HTR-8/SVneo (cell line): ENCODE measurements around the gene IRS2.

Experiments
- DNase-seq: peaks from one replicate; pipeline ENCODE4 v3.0.0; 2011; ENCODE audit warnings: low spot score, mixed read lengths; ENCODE audit not compliant: insufficient read length
- FAIRE-seq: peaks from 2 replicates; lab custom pipeline; 2011; peaks lifted over from hg19 to GRCh38; lab: Jason Lieb, UNC

IRS2 gene

DNA sequence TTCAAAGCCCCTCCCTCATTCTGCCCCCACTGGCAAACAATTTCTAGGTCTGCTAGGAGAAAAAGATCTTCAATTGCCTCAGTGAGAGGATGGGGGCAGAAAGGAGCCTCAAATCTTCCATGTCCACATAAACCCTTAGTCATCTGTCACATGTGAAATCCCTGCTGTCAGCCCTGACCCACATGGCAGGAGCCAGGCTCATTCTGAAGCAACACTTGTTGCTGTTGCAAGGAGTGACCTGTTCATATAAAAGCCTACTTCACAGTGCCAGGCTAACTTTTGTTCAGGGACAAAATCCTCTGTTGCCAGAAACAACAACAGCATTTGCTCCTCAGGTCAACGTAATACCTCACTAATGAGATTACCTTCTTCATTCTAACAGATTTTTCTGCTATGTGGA lies 70.5 kb downstream of the IRS2 start:
- FAIRE-seq (no peak), DNase-seq (no peak)

DNA sequence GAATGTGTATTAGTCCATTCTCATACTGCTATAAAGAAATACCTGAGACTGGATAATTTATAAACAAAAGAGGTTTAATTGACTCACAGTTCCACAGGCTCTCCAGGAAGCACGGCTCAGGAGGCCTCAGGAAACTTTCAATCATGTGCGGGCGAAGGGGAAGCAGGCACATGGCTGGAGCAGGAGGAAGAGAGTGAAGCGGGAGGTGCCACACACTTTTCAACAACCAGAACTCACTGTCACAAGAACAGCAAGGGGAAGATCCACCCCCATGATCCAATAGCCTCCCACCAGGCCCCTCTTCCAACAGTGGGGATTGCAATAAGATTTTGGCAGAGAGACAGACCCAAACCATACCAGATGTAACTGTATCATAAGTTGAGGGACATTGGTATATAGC lies 72.7 kb downstream of the IRS2 start:
- FAIRE-seq (no peak), DNase-seq (no peak)

GRCh38 chr13:109712124-109712722 lies 74.2 kb downstream of the IRS2 start:
- no peak for DNase-seq
- no peak for FAIRE-seq

DNA sequence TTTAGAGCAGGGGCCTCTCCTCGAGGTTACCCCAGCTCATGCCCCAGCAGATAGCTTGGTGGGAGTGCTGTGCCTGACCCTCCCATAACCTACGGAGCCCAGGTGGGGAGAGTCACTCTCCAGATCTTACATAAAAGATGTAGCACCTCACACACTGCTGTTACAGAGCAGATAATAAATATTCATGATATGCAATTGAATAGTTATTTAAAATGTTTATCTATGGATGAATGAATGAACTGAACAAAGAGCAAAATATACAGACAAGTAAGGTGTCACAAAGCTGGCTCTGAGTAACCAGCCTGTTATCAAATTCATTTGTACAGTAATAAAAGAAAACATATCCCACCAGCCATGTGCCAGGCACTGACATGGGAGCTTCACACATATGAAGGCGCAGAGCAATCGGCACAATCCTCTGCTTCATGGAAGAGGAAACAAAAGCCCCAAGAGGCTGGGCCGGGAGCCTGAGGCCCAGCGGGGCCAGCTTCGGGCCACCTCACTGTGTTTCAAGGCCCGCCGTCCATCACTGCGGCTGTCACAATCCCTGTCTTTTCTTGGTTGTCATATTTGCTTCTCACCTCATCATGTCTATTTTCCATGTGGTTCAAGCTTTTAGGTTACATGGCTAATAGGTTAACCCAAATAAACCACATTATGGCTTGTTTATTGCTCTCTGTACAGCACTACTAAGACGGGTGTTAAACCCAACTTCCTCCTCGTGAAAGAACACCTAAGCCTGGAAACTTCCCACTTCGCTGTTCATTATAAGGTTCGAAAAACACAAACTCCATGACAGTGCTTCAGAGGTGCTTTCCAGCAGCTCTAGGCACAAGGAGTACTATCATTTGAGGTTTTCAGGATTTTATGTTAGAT lies 78.4 kb downstream of the IRS2 start:
- no peak for DNase-seq
- FAIRE-seq, result no peak

DNA sequence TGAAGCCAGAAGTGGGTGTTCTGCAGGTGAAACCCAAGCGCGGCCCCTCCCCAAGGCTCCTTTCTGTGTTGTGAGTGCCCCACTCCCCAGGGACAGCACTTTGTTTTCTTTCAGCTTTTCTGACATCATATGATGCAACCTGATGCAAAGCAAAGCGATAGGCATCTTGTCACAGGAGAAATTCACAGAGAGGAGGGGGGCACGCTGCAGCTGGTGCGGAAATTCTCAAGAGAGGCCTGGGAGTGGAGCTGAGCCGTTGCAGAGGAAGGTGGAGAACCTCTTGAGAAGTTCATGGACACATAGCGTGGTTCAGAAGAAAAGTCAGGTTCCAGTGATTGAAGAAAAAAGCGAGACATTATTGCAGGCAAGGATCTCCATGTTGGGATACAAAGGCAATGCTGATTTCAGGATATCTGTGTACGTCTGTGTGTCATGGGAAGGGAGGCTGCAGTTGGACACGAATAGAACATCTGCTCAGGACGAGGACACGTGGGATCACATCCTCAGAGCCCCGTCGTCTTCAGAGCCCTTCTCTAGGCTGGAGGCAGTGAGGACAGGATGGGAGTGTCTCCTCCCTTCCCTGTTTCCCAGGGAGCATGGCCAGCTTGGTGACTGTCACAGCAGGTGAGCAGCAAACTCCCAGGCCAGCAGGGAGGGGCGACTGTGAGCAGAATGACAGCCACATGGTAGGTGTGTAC lies 79.2 kb downstream of the IRS2 start:
- DNase-seq, result no peak
- no peak for FAIRE-seq

- FAIRE-seq (no peak), DNase-seq (no peak)
These were observed 80.2 kb downstream of the IRS2 start for GRCh38 chr13:109706015-109706715.

- no peak for FAIRE-seq
- no peak for DNase-seq
These were observed 81.4 kb downstream of the IRS2 start for GRCh38 chr13:109704771-109705635.

DNA sequence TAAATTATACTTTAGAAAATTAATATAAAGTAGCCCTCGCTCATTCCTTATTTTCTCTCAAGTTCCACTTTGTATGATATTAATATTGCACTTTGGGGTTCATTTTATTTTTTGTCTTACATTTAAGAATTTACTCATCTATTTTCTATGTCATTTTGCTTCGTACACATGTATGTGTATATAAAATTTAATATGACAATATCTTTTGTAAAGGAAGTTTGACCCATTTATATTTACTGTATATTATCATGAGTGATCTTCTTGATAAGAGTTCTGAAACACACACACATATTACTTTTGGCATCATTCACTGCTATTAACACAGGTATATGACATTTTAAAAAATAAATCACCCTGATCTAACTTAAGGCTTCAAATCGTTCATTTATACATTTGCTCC lies 83.1 kb downstream of the IRS2 start:
- FAIRE-seq (no peak), DNase-seq (no peak)
